ENCODE results near the gene EIF2S2. TPM values are rescaled to one million over a fixed set of nuclear protein-coding genes. Genes with fewer than 3 reads are reported as not detected.
"Not testable (repeated sequence)": the region's sequence is repeated elsewhere in the genome, so short reads cannot be mapped to it uniquely, and the experiment has no call there.

Gene EIF2S2
- 100 to 1,000 TPM in 1 of 2 experiments, 10 to 100 TPM in 1; 87.7 to 106 TPM for total RNA-seq

- ATAC-seq: peak; percentile 91
- CTCF ChIA-PET: interaction anchor here (0.9 to 3.0 kb wide), 14 partner anchors 9 to 301 kb away, joined by 3 to 15 read pairs (median 4); partner anchors contain the start of gene CHMP4B
Measured at GRCh38 chr20:34111702-34112599, at the start of gene EIF2S2. TSS of gene EIF2S2 (minus strand) at chr20:34112243. CDS start at chr20:34112110, 133 bp downstream.

GRCh38 chr20:34157697-34158096, 45.7 kb upstream of the EIF2S2 start:
- H3K36me3 Mint-ChIP-seq; H3K27ac Mint-ChIP-seq; H3K4me3 Mint-ChIP-seq; H3K9me3 Mint-ChIP-seq (ENCODE audit: low read depth); ATAC-seq; CTCF ChIA-PET: not testable (repeated sequence)
- H3K4me1 Mint-ChIP-seq: peaks cover 11% of the 10 kb centered on the region
- DNase-seq: peak; percentile 43
- H3K27me3 Mint-ChIP-seq: peaks cover 15% of the 10 kb centered on the region

More at GRCh38 chr20:34111702-34112599, at the start of gene EIF2S2:
- H3K36me3 Mint-ChIP-seq: peaks cover 36% of the 10 kb centered on the region
- H3K4me3 Mint-ChIP-seq: peak within 1 kb of the TSS; percentile 95
- H3K27ac Mint-ChIP-seq: peak within 1 kb of the TSS; percentile 98
- peaks cover 42% of the 10 kb centered on the region for H3K4me1 Mint-ChIP-seq
- peak; percentile 98 for DNase-seq
- no peaks in the 10 kb centered on the region for H3K27me3 Mint-ChIP-seq
- H3K9me3 Mint-ChIP-seq (ENCODE audit: low read depth): no peaks in the 10 kb centered on the region

- ATAC-seq (no peak), DNase-seq (no peak)
- no peak overlapping the region for H3K4me3 Mint-ChIP-seq
- H3K27me3 Mint-ChIP-seq: peaks cover 24% of the 10 kb centered on the region
- CTCF ChIA-PET: no interaction called here
- H3K27ac Mint-ChIP-seq: no peak overlapping the region
- H3K4me1 Mint-ChIP-seq: peaks cover 11% of the 10 kb centered on the region
- no peaks in the 10 kb centered on the region for H3K9me3 Mint-ChIP-seq (ENCODE audit: low read depth)
- H3K36me3 Mint-ChIP-seq: no peaks in the 10 kb centered on the region
Measured at GRCh38 chr20:34155836-34156235, 43.8 kb upstream of the EIF2S2 start.

- Mint-ChIP-seq H3K27me3 (peaks cover 28% of the 10 kb centered on the region), H3K4me1 (peaks cover 11% of the 10 kb centered on the region)
- H3K36me3 Mint-ChIP-seq; H3K4me3 Mint-ChIP-seq; DNase-seq; ATAC-seq; H3K27ac Mint-ChIP-seq; H3K9me3 Mint-ChIP-seq (ENCODE audit: low read depth); CTCF ChIA-PET: not testable (repeated sequence)
Measured at GRCh38 chr20:34153169-34153568, 41.1 kb upstream of the EIF2S2 start.

- H3K4me3 Mint-ChIP-seq; CTCF ChIA-PET; H3K36me3 Mint-ChIP-seq; H3K9me3 Mint-ChIP-seq (ENCODE audit: low read depth); ATAC-seq; DNase-seq; H3K27ac Mint-ChIP-seq; H3K4me1 Mint-ChIP-seq: not testable (repeated sequence)
- peaks cover 28% of the 10 kb centered on the region for H3K27me3 Mint-ChIP-seq
Measured at GRCh38 chr20:34152073-34152472, 40.0 kb upstream of the EIF2S2 start.

- Mint-ChIP-seq H3K4me1 (no peaks in the 10 kb centered on the region), H3K27me3 (peaks cover 28% of the 10 kb centered on the region), H3K27ac (no peak overlapping the region), H3K36me3 (no peaks in the 10 kb centered on the region), H3K4me3 (no peak overlapping the region), H3K9me3 (ENCODE audit: low read depth) (no peaks in the 10 kb centered on the region)
- ATAC-seq (no peak), DNase-seq (no peak)
- CTCF ChIA-PET: interaction anchor here (0.8 kb wide), 1 partner anchor 8 kb away, joined by 3 read pairs; no protein-coding TSS in a partner anchor
Measured at GRCh38 chr20:34150306-34151000, 38.4 kb upstream of the EIF2S2 start.

GRCh38 chr20:34145280-34145819, 33.3 kb upstream of the EIF2S2 start:
- H3K27ac Mint-ChIP-seq: no peak overlapping the region
- CTCF ChIA-PET: no interaction called here
- no peaks in the 10 kb centered on the region for H3K4me1 Mint-ChIP-seq
- H3K27me3 Mint-ChIP-seq: peaks cover 21% of the 10 kb centered on the region
- no peaks in the 10 kb centered on the region for H3K36me3 Mint-ChIP-seq
- no peaks in the 10 kb centered on the region for H3K9me3 Mint-ChIP-seq (ENCODE audit: low read depth)
- DNase-seq (no peak), ATAC-seq (no peak)
- no peak overlapping the region for H3K4me3 Mint-ChIP-seq

GRCh38 chr20:34143951-34144350, 31.9 kb upstream of the EIF2S2 start:
- ATAC-seq: no peak
- peaks cover 26% of the 10 kb centered on the region for H3K27me3 Mint-ChIP-seq
- no peak overlapping the region for H3K4me3 Mint-ChIP-seq
- H3K27ac Mint-ChIP-seq: no peak overlapping the region
- DNase-seq: no peak
- CTCF ChIA-PET: interaction anchor here (1.0 kb wide), 1 partner anchor 14 kb away, joined by 3 read pairs; no protein-coding TSS in a partner anchor
- H3K9me3 Mint-ChIP-seq (ENCODE audit: low read depth): no peaks in the 10 kb centered on the region
- peaks cover 4% of the 10 kb centered on the region for H3K4me1 Mint-ChIP-seq
- no peaks in the 10 kb centered on the region for H3K36me3 Mint-ChIP-seq

GRCh38 chr20:34142121-34142520, 30.1 kb upstream of the EIF2S2 start:
- Mint-ChIP-seq H3K27me3 (peaks cover 26% of the 10 kb centered on the region), H3K27ac (no peak overlapping the region), H3K9me3 (ENCODE audit: low read depth) (no peaks in the 10 kb centered on the region), H3K4me1 (peaks cover 4% of the 10 kb centered on the region), H3K36me3 (no peaks in the 10 kb centered on the region), H3K4me3 (no peak overlapping the region)
- CTCF ChIA-PET: interaction anchor here (1.1 to 1.2 kb wide), 2 partner anchors 8 to 12 kb away, joined by 3 to 4 read pairs; no protein-coding TSS in a partner anchor
- DNase-seq (no peak), ATAC-seq (no peak)

- DNase-seq (no peak), ATAC-seq (no peak)
- H3K27ac Mint-ChIP-seq: no peak overlapping the region
- H3K27me3 Mint-ChIP-seq: peaks cover 26% of the 10 kb centered on the region
- CTCF ChIA-PET: interaction anchor here (1.1 to 1.2 kb wide), 2 partner anchors 9 to 11 kb away, joined by 3 to 4 read pairs; no protein-coding TSS in a partner anchor
- H3K4me1 Mint-ChIP-seq: peaks cover 4% of the 10 kb centered on the region
- H3K9me3 Mint-ChIP-seq (ENCODE audit: low read depth): no peaks in the 10 kb centered on the region
- no peaks in the 10 kb centered on the region for H3K36me3 Mint-ChIP-seq
- no peak overlapping the region for H3K4me3 Mint-ChIP-seq
Measured at GRCh38 chr20:34141293-34141692, 29.2 kb upstream of the EIF2S2 start.

- DNase-seq; H3K4me3 Mint-ChIP-seq; H3K36me3 Mint-ChIP-seq; ATAC-seq; H3K9me3 Mint-ChIP-seq (ENCODE audit: low read depth); H3K27ac Mint-ChIP-seq; CTCF ChIA-PET; H3K4me1 Mint-ChIP-seq: not testable (repeated sequence)
- H3K27me3 Mint-ChIP-seq: peaks cover 26% of the 10 kb centered on the region
Measured at GRCh38 chr20:34135525-34136275, 23.7 kb upstream of the EIF2S2 start.

GRCh38 chr20:34133365-34133860, 21.4 kb upstream of the EIF2S2 start:
- H3K36me3 Mint-ChIP-seq; DNase-seq; H3K4me3 Mint-ChIP-seq; H3K4me1 Mint-ChIP-seq; CTCF ChIA-PET; H3K27ac Mint-ChIP-seq; ATAC-seq; H3K9me3 Mint-ChIP-seq (ENCODE audit: low read depth): not testable (repeated sequence)
- peaks cover 34% of the 10 kb centered on the region for H3K27me3 Mint-ChIP-seq

All from activated CD8-positive, alpha-beta memory T cell treated with anti-CD3 and anti-CD28 coated beads, Interleukin-2, amount 10 ng/mL, durations not matched to agents 7 days and 5 days (primary cell).